ENCODE results near the gene CLCNKA. TPM values are rescaled to one million over a fixed set of nuclear protein-coding genes. Genes with fewer than 3 reads are reported as not detected.

Gene CLCNKA
- polyA plus RNA-seq, 1 donor (not counting 4 experiments of a cell fraction or from before 2014, with no cell fraction given), result not detected

DNA sequence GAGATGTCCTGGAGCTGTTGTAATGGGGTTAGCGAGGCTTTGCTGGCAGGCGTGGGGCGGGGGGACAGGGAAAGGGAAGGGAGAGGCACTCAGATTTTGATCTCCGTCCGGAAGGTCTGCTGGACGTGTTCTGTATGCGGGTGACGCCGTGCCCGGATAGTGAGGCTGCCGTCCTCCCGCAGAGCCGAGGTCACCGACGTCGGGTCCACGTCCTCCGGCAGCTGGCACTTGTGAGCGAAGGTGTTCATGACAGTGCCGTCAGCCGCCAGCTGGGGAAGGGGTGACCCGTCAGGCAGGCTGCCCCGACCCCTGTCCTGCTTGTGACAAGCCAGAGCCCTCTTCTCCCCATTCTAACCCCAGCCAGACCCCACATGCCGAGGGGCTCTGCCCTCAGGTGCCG, 6.3 kb upstream of the CLCNKA start:
- H3K27me3 ChIP-seq (ENCODE audit: control insufficient read depth, extremely low read depth, insufficient read depth, low read length), result no peaks in the 10 kb centered on the region
- no peaks in the 10 kb centered on the region for H3K9me3 ChIP-seq (ENCODE audit: control insufficient read depth, low read depth, low read length)
- no peaks in the 10 kb centered on the region for H3K36me3 ChIP-seq (ENCODE audit: control insufficient read depth in 2 of 2, extremely low read depth in 1 of 2, insufficient read depth in 2 of 2, low read length in 2 of 2)
- no peaks in the 10 kb centered on the region for H3K79me2 ChIP-seq (ENCODE audit: control insufficient read depth, insufficient read depth, low read length)
- H3K4me3 ChIP-seq (ENCODE audit: control insufficient read depth in 2 of 3, extremely low read depth in 1 of 3, insufficient read depth in 2 of 3, low read depth in 1 of 3, low read length in 3 of 3), result no peak overlapping the region
- dilution Hi-C loops (cut with MboI; ENCODE audit: extremely low pct_ligation_motif_present, low sequenced_read_pairs), result no loop called here
- H4K20me1 ChIP-seq (ENCODE audit: control insufficient read depth, extremely low read depth, insufficient read depth, low read length), result peaks cover 5% of the 10 kb centered on the region
- DNase-seq (ENCODE audit: low read depth, low spot score) (no peak), FAIRE-seq (no peak)
- TF ChIP-seq, protein P1, sequence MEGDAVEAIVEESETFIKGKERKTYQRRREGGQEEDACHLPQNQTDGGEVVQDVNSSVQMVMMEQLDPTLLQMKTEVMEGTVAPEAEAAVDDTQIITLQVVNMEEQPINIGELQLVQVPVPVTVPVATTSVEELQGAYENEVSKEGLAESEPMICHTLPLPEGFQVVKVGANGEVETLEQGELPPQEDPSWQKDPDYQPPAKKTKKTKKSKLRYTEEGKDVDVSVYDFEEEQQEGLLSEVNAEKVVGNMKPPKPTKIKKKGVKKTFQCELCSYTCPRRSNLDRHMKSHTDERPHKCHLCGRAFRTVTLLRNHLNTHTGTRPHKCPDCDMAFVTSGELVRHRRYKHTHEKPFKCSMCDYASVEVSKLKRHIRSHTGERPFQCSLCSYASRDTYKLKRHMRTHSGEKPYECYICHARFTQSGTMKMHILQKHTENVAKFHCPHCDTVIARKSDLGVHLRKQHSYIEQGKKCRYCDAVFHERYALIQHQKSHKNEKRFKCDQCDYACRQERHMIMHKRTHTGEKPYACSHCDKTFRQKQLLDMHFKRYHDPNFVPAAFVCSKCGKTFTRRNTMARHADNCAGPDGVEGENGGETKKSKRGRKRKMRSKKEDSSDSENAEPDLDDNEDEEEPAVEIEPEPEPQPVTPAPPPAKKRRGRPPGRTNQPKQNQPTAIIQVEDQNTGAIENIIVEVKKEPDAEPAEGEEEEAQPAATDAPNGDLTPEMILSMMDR (optimal IDR thresholded peaks at IDR 0.05 in 1 of 3, IDR thresholded peaks at IDR 0.05 in 1 of 3, conservative IDR thresholded peaks at IDR 0.05 in 1 of 3; ENCODE audit: extremely low read depth in 1 of 3, insufficient read depth in 2 of 3, low read length in 3 of 3), result no peak
- TF ChIP-seq EZH2 (IDR thresholded peaks at IDR 0.05; ENCODE audit: low read length), result no peak
- H3K4me2 ChIP-seq (ENCODE audit: control insufficient read depth, extremely low read depth, insufficient read depth, low read depth, low read length), result no peak overlapping the region
- H3K9ac ChIP-seq (ENCODE audit: control insufficient read depth, extremely low read depth, insufficient read depth, low read length), result no peak overlapping the region
- H3K4me1 ChIP-seq (ENCODE audit: control insufficient read depth, extremely low read depth, insufficient read depth, low read length), result peaks cover 4% of the 10 kb centered on the region
- H3K9me1 ChIP-seq (ENCODE audit: control insufficient read depth, extremely low read depth, insufficient read depth, low read length), result no peaks in the 10 kb centered on the region
- H2AFZ ChIP-seq (ENCODE audit: control insufficient read depth, low read length), result no peak overlapping the region
- H3K27ac ChIP-seq (ENCODE audit: control insufficient read depth, insufficient read depth, low read length), result no peak overlapping the region

DNA sequence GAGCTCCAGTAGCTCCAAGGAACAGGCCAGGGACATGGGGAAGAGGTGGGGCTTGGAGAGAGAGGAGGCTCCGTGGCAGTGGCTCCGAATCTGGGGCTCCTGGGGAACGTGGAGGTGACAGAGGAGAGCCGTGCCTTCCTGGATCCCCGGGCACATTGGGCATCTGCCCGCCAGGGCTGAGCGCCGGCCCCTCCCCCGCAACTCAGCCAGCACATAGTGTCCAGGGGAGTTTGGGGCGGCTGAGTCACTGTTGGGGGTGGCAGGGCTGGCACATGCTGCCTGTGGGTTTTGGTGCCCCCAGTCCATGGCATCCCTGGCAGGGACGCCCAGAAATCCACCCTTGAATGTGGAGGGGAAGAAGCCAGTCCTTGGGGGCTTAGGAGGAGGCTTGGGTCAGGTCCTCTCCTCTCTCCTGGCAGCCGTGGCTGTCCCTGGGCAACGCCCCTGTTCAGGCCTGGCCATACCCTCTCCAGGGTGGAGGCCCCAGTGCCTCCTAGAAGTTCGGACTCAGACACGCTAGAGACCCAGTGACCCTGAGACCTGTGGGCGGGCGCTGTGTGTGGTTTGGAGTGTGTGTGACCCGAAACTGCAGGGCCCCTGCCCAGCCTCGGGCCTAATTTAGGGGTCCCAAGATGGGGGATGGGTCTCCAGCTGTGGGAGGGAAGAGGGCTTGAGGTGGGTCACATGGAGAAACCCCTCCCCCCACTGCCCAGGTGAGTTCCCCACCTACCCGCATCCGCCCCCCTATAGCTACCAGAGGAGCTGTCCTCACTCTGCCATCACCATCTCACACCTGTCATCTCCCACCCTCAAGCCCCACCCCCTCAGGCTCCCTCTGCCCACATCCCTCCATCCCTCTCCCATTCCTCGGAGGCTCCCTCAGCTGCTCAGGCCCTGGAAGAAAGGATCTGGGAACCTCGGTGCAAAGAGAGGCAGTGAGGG, 5.6 kb upstream of the CLCNKA start:
- Histone ChIP-seq H3K9me1 (ENCODE audit: control insufficient read depth, extremely low read depth, insufficient read depth, low read length) (no peaks in the 10 kb centered on the region), H3K36me3 (ENCODE audit: control insufficient read depth in 2 of 2, extremely low read depth in 1 of 2, insufficient read depth in 2 of 2, low read length in 2 of 2) (no peaks in the 10 kb centered on the region), H4K20me1 (ENCODE audit: control insufficient read depth, extremely low read depth, insufficient read depth, low read length) (peaks cover 5% of the 10 kb centered on the region), H3K9ac (ENCODE audit: control insufficient read depth, extremely low read depth, insufficient read depth, low read length) (no peak overlapping the region), H3K4me3 (ENCODE audit: control insufficient read depth in 2 of 3, extremely low read depth in 1 of 3, insufficient read depth in 2 of 3, low read depth in 1 of 3, low read length in 3 of 3) (no peak overlapping the region), H3K9me3 (ENCODE audit: control insufficient read depth, low read depth, low read length) (no peaks in the 10 kb centered on the region), H3K4me1 (ENCODE audit: control insufficient read depth, extremely low read depth, insufficient read depth, low read length) (peaks cover 4% of the 10 kb centered on the region), H3K27me3 (ENCODE audit: control insufficient read depth, extremely low read depth, insufficient read depth, low read length) (no peaks in the 10 kb centered on the region), H3K4me2 (ENCODE audit: control insufficient read depth, extremely low read depth, insufficient read depth, low read depth, low read length) (no peak overlapping the region), H3K79me2 (ENCODE audit: control insufficient read depth, insufficient read depth, low read length) (no peaks in the 10 kb centered on the region), H2AFZ (ENCODE audit: control insufficient read depth, low read length) (no peak overlapping the region), H3K27ac (ENCODE audit: control insufficient read depth, insufficient read depth, low read length) (no peak overlapping the region)
- DNase-seq (ENCODE audit: low read depth, low spot score), result no peak
- dilution Hi-C loops (cut with MboI; ENCODE audit: extremely low pct_ligation_motif_present, low sequenced_read_pairs), result no loop called here
- TF ChIP-seq EZH2 (IDR thresholded peaks at IDR 0.05; ENCODE audit: low read length), result no peak
- TF ChIP-seq, protein P1 (optimal IDR thresholded peaks at IDR 0.05 in 1 of 3, IDR thresholded peaks at IDR 0.05 in 1 of 3, conservative IDR thresholded peaks at IDR 0.05 in 1 of 3; ENCODE audit: extremely low read depth in 1 of 3, insufficient read depth in 2 of 3, low read length in 3 of 3), result no peak
- FAIRE-seq, result no peak
